Body of pancreas (tissue), 4 donors: Measurements from ENCODE around the gene CTSV. TPM values are rescaled to one million over a fixed set of nuclear protein-coding genes. Genes with fewer than 3 reads are reported as not detected.
"Not testable (repeated sequence)": the region's sequence is repeated elsewhere in the genome, so short reads cannot be mapped to it uniquely, and the experiment has no call there.

Experiments
- ATAC-seq: fragments of 150-250 bp; one replicate; pipeline ENCODE4 v1.9.1; 2016
- DNase-seq, 4 donors: peaks; one replicate each; pipeline ENCODE4 v3.0.0-alpha.2; 2019
- H3K27ac ChIP-seq, 4 donors: fragments of 200-600 bp; sonication (generic); 1 replicate in 3 of 4; 2 replicates in 1 of 4; pipeline versions ENCODE4 v1.5.1 to v1.6.1; 2016 to 2019; ENCODE audit warnings: mild to moderate bottlenecking in 1 of 4, mixed read lengths in 1 of 4, moderate library complexity in 1 of 4
- H3K27me3 ChIP-seq, 2 donors: fragments of 200-600 bp; sonication (generic); one replicate each; pipeline ENCODE4 v1.6.0; 2016; ENCODE audit warnings: mild to moderate bottlenecking in 1 of 2
- H3K36me3 ChIP-seq, 2 donors: fragments of 200-600 bp; sonication (generic); replicated peaks in 1 of 2; 2 replicates each; pipeline ENCODE4 v1.5.1; 2016; ENCODE audit warnings: low read depth in 2 of 2; ENCODE audit not compliant: insufficient read depth in 1 of 2
- H3K4me1 ChIP-seq: fragments of 200-600 bp; sonication (generic); one replicate; pipeline ENCODE4 v1.6.0; 2016
- H3K4me3 ChIP-seq, 2 donors: fragments of 200-600 bp; sonication (generic); 1 replicate in 1 of 2; 2 replicates in 1 of 2; pipeline ENCODE4 v1.5.1; 2016 to 2019
- H3K9me3 ChIP-seq, 3 donors: fragments of 200-600 bp; sonication (generic); 1 replicate in 2 of 3; 2 replicates in 1 of 3; pipeline ENCODE4 v1.5.1; 2016
- POLR2A ChIP-seq, 3 donors: fragments of 450-650 bp; IDR thresholded peaks; one replicate each; pipeline ENCODE4 v1.6.1; 2016; ENCODE audit warnings: antibody characterized with exemption in 3 of 3, mild to moderate bottlenecking in 2 of 3
- WGBS, 2 donors: methylation state at CpG; one replicate each; pipeline ENCODE4 v1.1.5; 2017; 5-methylcytosine and 5-hydroxymethylcytosine counted together
- intact Hi-C: fragments of 100-400 bp; cut with DNase I; formaldehyde crosslinking; loops from one replicate; pipeline ENCODE4 v1.15.1; 2023
- total RNA-seq, 2 donors: library from RNA; depleted of rRNA; stranded (reverse); fragments of >200 nt; gene quantifications; one replicate each; pipeline ENCODE4 v1.1.0, GENCODE V29; 2016
- TF ChIP-seq, protein P1 (sequence below), 7 experiments: fragments of 450-650 bp in 4 of 7; fragments of 200-600 bp in 3 of 7; sonication (generic) in 3 of 7; IDR thresholded peaks; one replicate each; pipeline ENCODE4 v1.5.1; 2016 to 2019; ENCODE audit warnings: antibody characterized with exemption in 7 of 7

The CTSV gene
- total RNA-seq: 1 to 10 TPM in 1 of 2 donors, under 1 TPM in 1; 0.33 to 1.6 TPM

DNA sequence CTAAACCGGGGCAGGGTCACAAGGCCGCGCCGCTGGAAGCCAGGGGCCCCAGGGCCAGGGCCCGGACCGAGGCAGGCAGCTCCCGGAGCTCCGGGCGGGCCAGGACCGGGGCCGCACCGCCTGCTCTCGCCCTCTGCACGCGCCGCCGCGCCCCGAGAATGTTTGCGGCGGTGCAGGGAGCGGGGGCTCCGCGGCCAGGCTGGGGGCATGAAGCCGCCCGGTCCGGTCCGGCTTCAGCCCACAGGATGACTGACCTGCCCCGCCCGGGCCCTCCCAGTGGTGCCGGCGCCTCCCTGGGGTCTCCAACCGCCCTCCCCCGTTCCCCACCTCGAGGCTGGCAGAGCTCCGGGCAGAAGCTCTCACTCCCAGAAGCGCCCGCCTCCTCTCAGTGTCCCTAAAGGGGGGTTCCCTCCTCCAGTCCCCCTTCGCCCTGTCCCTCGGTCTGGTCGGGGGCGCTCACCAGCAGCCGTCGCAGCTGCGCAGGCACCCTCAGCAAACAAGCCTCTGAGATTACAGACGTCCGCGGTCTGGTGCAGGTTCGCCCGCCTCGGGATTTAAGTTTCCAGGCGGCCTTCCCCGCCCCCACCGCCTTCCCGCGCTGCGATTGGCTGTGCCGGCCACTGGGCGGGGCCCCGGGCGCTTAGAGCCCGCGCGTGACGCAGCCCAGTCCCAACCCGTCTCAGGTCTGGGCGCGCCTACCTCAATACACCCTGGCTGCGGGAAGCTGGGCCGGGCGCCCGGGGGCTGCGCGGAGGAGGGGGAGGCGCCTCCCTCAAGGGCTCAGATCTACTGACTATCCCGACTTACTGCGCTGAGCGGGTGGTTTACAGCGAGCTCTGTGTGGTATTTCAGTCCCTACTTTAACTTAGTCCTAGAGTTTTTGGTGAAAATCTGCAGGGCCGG lies at the start of gene CTSV:
CTSV (minus strand) TSS at position 532 of the 903 bp plus-strand sequence. CDS start 1,099 bp downstream, outside the sequence.
- H3K9me3 ChIP-seq: no peaks in the 10 kb centered on the region
- no peaks in the 10 kb centered on the region for H3K27me3 ChIP-seq
- ATAC-seq: peak; percentile 100
- H3K36me3 ChIP-seq: no peaks in the 10 kb centered on the region
- H3K4me3 ChIP-seq: peak within 1 kb of the TSS; percentile 33 to 39
- H3K4me1 ChIP-seq: peaks cover 7% of the 10 kb centered on the region
- DNase-seq: peak; percentile 89 to 95 (median 92)
- intact Hi-C loops: no loop called here
- peak within 1 kb of the TSS in 1 of 4 donors; percentile 34 for H3K27ac ChIP-seq
- peak; percentile 27 to 54 (median 46) for TF ChIP-seq POLR2A (IDR thresholded peaks at IDR 0.05)
- TF ChIP-seq, protein P1, sequence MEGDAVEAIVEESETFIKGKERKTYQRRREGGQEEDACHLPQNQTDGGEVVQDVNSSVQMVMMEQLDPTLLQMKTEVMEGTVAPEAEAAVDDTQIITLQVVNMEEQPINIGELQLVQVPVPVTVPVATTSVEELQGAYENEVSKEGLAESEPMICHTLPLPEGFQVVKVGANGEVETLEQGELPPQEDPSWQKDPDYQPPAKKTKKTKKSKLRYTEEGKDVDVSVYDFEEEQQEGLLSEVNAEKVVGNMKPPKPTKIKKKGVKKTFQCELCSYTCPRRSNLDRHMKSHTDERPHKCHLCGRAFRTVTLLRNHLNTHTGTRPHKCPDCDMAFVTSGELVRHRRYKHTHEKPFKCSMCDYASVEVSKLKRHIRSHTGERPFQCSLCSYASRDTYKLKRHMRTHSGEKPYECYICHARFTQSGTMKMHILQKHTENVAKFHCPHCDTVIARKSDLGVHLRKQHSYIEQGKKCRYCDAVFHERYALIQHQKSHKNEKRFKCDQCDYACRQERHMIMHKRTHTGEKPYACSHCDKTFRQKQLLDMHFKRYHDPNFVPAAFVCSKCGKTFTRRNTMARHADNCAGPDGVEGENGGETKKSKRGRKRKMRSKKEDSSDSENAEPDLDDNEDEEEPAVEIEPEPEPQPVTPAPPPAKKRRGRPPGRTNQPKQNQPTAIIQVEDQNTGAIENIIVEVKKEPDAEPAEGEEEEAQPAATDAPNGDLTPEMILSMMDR (IDR thresholded peaks at IDR 0.05): peak in 2 of 7 experiments; percentile 18 to 19
- WGBS, 2 donors: 0 to 2% methylated on average over 3 to 76 of the region's 80 CpGs

DNA sequence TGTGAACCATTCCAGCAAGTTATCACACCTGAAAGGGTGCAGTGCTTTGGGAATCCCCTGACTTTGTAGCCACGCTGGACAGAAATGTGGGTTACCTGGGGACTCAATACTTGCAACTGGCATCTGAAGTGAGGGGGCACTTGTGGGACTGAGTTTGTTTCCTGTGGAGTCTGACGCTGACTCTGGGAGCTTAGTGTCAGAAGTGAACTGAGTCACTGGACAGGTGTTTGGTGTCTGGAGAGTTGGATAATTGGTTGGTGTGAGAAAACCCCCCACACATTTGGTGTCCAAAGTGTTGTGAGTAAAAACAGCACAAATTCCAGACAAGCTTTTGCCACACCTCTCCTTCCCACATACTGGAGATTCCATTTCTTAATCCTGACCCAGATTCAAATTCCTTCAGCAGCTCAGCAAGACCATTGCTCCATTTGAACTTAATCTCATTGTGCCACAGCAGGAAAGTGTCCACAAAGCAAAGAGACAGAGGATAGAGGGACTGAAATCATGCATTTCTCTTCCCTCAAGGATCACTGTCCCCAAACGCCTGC lies 48.8 kb upstream of the CTSV start:
- intact Hi-C loops, H3K4me3 ChIP-seq, H3K4me1 ChIP-seq, H3K9me3 ChIP-seq, H3K27me3 ChIP-seq, H3K36me3 ChIP-seq, H3K27ac ChIP-seq, ATAC-seq, DNase-seq: not testable (repeated sequence)
- 43 to 53% methylated on average over 3 of the region's 3 CpGs for WGBS, 2 donors

DNA sequence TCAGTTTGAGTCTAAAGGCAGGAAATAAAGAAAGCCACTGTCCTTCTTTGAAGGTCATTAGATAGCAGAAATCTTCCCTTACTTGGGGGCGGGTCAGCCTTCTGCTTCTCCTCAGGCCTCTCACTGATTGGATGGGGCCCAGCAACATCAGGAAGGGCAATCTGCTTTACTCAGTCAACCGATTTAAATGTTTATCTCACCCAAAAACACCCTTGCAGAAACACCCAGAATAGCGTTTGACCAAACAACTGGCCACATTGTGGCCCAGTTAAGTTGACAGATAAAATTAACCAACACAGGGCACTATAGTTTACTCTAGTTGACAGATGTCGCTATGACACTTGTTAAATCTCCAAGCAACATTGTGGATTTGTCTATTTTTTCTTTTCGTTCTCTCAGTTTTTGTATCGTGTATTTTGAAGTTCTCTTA lies 45.6 kb upstream of the CTSV start:
- H3K9me3 ChIP-seq: not testable (repeated sequence)

DNA sequence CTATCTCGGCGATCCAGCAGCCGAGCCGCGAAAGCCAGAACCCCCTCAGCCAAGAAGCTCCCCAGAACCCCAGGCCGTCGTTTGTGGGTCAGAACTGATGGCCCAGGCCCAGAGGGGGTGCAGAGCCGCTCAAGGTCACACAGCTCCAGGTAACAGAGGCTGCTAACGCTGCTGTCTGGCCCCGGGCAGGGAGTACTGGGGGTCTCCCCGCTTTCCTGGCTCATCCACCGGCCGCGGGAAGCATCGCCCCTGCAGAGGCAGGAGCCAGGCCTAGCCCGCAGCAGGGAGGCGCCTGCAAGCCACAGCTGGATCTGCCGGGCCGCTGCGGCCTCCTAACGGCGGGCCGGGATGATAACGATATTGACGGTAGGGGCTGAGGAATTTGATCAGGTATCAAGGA lies 39.4 kb upstream of the CTSV start:
- no peaks in the 10 kb centered on the region for H3K9me3 ChIP-seq
- no peak for DNase-seq
- H3K27ac ChIP-seq: no peak overlapping the region
- H3K36me3 ChIP-seq: no peaks in the 10 kb centered on the region
- TF ChIP-seq, protein P1 (IDR thresholded peaks at IDR 0.05): no peak
- no peak for TF ChIP-seq POLR2A (IDR thresholded peaks at IDR 0.05)
- no peak overlapping the region for H3K4me3 ChIP-seq
- 57% methylated on average over 25 of the region's 25 CpGs; no CpG with 5 or more reads in 1 of the 2 donors for WGBS, 2 donors
- no peak for ATAC-seq
- peaks cover 11% of the 10 kb centered on the region for H3K4me1 ChIP-seq
- intact Hi-C loops: no loop called here
- H3K27me3 ChIP-seq: peaks cover 0 to 14% of the 10 kb centered on the region in 2 donors

More for the DNA sequence above, 45.6 kb upstream of the CTSV start:
- intact Hi-C loops, H3K27ac ChIP-seq, H3K36me3 ChIP-seq, H3K4me1 ChIP-seq, H3K27me3 ChIP-seq, H3K4me3 ChIP-seq, ATAC-seq, DNase-seq: not testable (repeated sequence)
- 73 to 87% methylated on average over 6 of the region's 6 CpGs for WGBS, 2 donors

DNA sequence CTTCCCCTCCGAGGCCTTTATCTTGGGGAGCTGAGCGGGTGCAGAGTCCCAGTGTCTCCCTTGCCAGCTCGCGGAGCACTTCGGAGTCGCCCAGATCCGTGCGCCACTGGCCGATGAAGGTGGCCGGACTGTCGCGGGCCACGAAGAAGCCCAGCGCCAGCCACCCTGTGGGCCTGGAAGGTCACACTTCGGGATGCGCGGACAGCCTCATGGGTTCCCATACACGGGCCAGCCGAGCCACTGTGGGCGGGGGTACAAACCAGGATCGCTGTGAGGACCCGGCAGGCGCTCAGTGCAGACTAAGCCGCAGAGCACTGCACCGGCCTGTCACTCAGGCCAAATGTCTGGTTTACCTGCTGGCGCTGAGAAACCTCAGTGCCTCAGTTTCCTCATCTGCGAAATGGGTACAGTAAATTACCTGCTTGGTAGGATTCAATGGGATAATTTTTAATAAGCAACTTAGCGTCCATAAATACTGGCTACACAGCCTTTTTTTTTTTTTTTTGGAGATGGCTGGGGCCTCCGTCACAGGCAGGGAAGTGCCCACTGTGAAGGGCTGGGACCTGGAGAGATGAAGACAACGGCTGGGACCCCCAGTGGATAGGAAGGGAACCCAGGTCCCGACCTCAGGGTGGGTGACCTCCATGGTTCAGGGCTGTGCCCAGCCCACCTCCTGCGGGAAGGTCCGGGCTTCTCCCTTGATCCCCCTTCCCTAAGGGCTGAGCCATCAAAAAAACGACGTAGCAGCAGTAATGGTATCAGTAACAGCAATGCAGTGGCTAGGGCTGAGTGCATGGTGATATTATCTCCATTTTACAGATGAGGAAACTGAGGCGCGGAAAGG lies 38.7 kb upstream of the CTSV start:
- H3K4me3 ChIP-seq: no peak overlapping the region
- no peaks in the 10 kb centered on the region for H3K9me3 ChIP-seq
- DNase-seq (no peak), ATAC-seq (peak; percentile 21)
- intact Hi-C loops: no loop called here
- peaks cover 0 to 14% of the 10 kb centered on the region in 2 donors for H3K27me3 ChIP-seq
- peaks cover 11% of the 10 kb centered on the region for H3K4me1 ChIP-seq
- H3K27ac ChIP-seq: no peak overlapping the region
- WGBS, 2 donors: 58 to 85% methylated on average over 16 to 30 of the region's 37 CpGs
- TF ChIP-seq, protein P1 (IDR thresholded peaks at IDR 0.05): no peak
- TF ChIP-seq POLR2A (IDR thresholded peaks at IDR 0.05): no peak
- no peaks in the 10 kb centered on the region for H3K36me3 ChIP-seq

DNA sequence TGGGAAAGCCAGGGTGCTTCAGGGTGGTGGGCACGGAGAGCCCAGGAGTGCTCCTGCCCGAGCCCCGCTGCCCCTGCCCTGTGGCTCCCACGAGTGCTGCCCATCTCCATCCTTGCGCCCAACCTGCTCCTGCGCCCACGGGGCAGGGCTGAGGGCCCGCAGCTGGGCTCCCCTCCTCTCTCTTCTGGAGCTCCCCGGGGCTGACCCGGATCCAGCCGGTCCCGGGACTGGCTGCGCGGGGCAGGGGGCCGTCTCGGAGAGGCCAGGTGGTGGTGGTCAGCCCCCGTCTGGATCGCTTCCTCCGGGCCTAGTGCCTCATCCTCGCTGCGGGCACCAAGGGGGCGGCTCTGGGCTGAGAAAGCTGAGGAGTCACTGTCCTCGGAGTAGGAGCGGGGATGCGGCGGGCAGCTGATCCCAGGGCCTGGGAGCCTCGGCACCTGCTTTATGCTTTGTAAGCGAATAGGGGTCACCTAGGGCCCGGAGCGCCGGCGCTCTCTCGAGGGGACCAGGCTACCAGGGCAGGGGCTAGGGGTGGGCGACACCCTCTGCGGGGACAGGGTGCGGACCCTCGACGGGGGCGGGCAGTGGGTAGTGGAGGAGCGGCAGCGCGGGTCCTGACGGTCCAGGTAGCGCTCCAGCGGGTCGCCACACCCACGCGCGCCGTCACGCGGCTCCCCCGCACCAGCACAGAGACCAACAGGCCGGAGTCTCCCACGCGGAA lies 37.9 kb upstream of the CTSV start:
- H3K36me3 ChIP-seq, H3K4me3 ChIP-seq, H3K27ac ChIP-seq, H3K9me3 ChIP-seq, intact Hi-C loops: not testable (repeated sequence)
- DNase-seq: peak in 2 of 4 donors; percentile 16 to 31
- peaks cover 0 to 14% of the 10 kb centered on the region in 2 donors for H3K27me3 ChIP-seq
- H3K4me1 ChIP-seq: peaks cover 11% of the 10 kb centered on the region
- WGBS, 2 donors: 18% methylated on average over 56 of the region's 56 CpGs; no CpG with 5 or more reads in 1 of the 2 donors
- ATAC-seq: peak; percentile 9
